ENCODE data around the gene DDX56.

- TF ChIP-seq CTCF (optimal IDR thresholded peaks at IDR 0.05 in 1 of 3, IDR thresholded peaks at IDR 0.05 in 1 of 3, conservative IDR thresholded peaks at IDR 0.05 in 1 of 3; ENCODE audit: extremely low read depth in 1 of 3, insufficient read depth in 2 of 3, low read length in 3 of 3) (no peak), EZH2 (IDR thresholded peaks at IDR 0.05; ENCODE audit: low read length) (no peak)
These were observed 42.7 kb downstream of the DDX56 start for GRCh38 chr7:44530990-44531389.
